AG10803 (cell line): ENCODE data around the gene LIN28A.
"Not testable (repeated sequence)": the region's sequence is repeated elsewhere in the genome, so short reads cannot be mapped to it uniquely, and the experiment has no call there.

ENCODE experiments used
- DNase-seq: peaks from one replicate; pipeline ENCODE4 v3.0.0; 2010; ENCODE audit warnings: low read depth
- H3K4me3 ChIP-seq: 2 replicates; pipeline ENCODE4 v1.5.1; 2011; ENCODE audit warnings: mild to moderate bottlenecking, low read length, control low read depth
- TF ChIP-seq, protein P1 (sequence below): conservative IDR thresholded peaks from 2 replicates; pipeline ENCODE4 v1.5.1; 2011; ENCODE audit warnings: mild to moderate bottlenecking, low read length, control low read depth, inconsistent platforms

Gene LIN28A

DNA sequence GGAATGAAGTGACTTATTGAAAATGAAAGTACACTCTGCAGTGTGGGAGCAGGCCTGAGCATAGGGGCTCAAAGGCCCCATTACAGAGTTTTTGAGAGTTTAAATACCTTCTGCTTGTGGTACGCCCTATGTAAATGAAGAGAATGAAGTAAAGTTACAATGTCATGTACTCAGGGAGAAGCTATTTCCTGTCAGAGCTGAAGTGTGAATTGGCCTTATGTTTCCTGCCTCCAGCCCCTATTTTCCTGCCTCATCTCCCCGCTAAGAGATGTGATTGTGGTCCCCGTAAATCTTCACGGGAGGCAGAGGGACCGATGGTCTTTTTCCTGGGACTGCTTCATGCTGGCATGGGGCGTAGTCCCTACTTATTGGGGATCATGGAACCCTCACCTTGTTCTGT is 35.5 kb upstream of the LIN28A start:
- no peak for DNase-seq
- no peak overlapping the region for H3K4me3 ChIP-seq
- TF ChIP-seq, protein P1, sequence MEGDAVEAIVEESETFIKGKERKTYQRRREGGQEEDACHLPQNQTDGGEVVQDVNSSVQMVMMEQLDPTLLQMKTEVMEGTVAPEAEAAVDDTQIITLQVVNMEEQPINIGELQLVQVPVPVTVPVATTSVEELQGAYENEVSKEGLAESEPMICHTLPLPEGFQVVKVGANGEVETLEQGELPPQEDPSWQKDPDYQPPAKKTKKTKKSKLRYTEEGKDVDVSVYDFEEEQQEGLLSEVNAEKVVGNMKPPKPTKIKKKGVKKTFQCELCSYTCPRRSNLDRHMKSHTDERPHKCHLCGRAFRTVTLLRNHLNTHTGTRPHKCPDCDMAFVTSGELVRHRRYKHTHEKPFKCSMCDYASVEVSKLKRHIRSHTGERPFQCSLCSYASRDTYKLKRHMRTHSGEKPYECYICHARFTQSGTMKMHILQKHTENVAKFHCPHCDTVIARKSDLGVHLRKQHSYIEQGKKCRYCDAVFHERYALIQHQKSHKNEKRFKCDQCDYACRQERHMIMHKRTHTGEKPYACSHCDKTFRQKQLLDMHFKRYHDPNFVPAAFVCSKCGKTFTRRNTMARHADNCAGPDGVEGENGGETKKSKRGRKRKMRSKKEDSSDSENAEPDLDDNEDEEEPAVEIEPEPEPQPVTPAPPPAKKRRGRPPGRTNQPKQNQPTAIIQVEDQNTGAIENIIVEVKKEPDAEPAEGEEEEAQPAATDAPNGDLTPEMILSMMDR, result no peak

GRCh38 chr1:26376050-26376449 is 34.6 kb upstream of the LIN28A start:
- DNase-seq, result no peak
- TF ChIP-seq, protein P1, result no peak
- no peak overlapping the region for H3K4me3 ChIP-seq

- H3K4me3 ChIP-seq, result peak overlapping the region; percentile 21; the same call in 1 of the 2 replicates
- TF ChIP-seq, protein P1, result no peak
- peak; percentile 97 for DNase-seq
Measured at GRCh38 chr1:26378088-26378878, 32.3 kb upstream of the LIN28A start.

DNA sequence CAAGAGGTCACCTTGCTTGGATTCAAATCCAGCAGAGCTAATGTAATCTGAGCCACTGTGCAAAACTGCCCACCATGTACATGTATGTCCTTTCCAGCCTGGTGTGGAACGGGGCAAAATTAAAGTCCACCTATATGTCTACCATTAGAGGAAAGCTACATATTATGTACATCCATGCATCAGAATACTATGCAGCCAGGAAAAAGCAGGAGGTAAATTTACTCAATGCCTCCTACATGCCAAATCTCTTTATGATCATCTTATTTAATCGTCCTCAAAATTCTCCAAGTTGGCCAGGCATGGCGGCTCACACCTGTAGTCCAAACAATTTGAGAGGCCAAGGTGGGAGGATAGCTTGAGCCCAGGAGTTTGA is 31.8 kb upstream of the LIN28A start:
- no peak overlapping the region for H3K4me3 ChIP-seq
- TF ChIP-seq, protein P1, result no peak
- DNase-seq, result no peak

- H3K4me3 ChIP-seq, result no peak overlapping the region
- TF ChIP-seq, protein P1, result no peak
- DNase-seq, result no peak
Measured at GRCh38 chr1:26384076-26384475, 26.5 kb upstream of the LIN28A start.

GRCh38 chr1:26385063-26385462 is 25.6 kb upstream of the LIN28A start:
- not testable (repeated sequence) for DNase-seq, H3K4me3 ChIP-seq

- no peak overlapping the region for H3K4me3 ChIP-seq
- DNase-seq, result no peak
- TF ChIP-seq, protein P1, result no peak
Measured at GRCh38 chr1:26387447-26387846, 23.2 kb upstream of the LIN28A start.
